ENCODE measurements around the gene CFAP20DC.

DNA sequence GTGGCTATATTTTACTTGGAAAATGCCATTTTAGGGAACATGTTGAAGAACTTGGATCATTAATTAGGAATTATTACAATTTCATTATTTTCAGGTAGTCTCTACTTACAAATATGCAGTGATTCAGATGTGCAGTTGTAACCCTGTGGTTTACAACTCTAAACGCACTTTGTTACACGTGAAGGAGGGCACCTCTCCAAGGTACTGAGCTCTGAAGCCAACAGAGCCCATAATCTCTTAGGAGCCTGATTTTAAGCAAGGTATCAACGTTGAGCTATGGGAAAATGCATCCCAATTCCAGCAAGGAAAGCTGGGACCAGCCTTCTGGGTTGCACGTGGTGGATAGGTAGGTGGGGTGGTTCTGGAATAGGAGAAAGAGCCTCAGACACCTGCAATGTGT lies 301.8 kb downstream of the CFAP20DC start:
- TF ChIP-seq POLR2AphosphoS5 (IDR thresholded peaks at IDR 0.05; ENCODE audit: low read depth, low read length) (no peak), POLR2A (IDR thresholded peaks at IDR 0.05; ENCODE audit: low read depth, low read length) (no peak), SPI1 (IDR thresholded peaks at IDR 0.05; ENCODE audit: low read depth, low read length) (no peak), TAF1 (IDR thresholded peaks at IDR 0.05; ENCODE audit: low read depth, low read length) (no peak), POU2F2 (IDR thresholded peaks at IDR 0.05; ENCODE audit: low read depth, low read length) (no peak), PAX5 (IDR thresholded peaks at IDR 0.05; ENCODE audit: insufficient read depth, low read length, severe bottlenecking) (no peak)
